ENCODE data around the gene TMC8.
"Not testable (repeated sequence)": the region's sequence is repeated elsewhere in the genome, so short reads cannot be mapped to it uniquely, and the experiment has no call there.

- TF ChIP-seq CTCF, POLR2A (IDR thresholded peaks at IDR 0.05): not testable (repeated sequence)
These were observed 14.8 kb upstream of the TMC8 start for GRCh38 chr17:78115803-78116202.
